GM18526 (cell line): Measurements from ENCODE around the gene RNF220.

Experiments used
- POLR2A ChIP-seq: IDR thresholded peaks from 3 replicates; pipeline ENCODE4 v1.6.1; 2011; ENCODE audit not compliant: insufficient read length; ENCODE audit errors: extremely low read depth

The RNF220 gene

GRCh38 chr1:44405031-44405797 lies at the start of gene RNF220:
Gene RNF220 (plus strand): TSS chr1:44405255.
- no peak for TF ChIP-seq POLR2A

DNA sequence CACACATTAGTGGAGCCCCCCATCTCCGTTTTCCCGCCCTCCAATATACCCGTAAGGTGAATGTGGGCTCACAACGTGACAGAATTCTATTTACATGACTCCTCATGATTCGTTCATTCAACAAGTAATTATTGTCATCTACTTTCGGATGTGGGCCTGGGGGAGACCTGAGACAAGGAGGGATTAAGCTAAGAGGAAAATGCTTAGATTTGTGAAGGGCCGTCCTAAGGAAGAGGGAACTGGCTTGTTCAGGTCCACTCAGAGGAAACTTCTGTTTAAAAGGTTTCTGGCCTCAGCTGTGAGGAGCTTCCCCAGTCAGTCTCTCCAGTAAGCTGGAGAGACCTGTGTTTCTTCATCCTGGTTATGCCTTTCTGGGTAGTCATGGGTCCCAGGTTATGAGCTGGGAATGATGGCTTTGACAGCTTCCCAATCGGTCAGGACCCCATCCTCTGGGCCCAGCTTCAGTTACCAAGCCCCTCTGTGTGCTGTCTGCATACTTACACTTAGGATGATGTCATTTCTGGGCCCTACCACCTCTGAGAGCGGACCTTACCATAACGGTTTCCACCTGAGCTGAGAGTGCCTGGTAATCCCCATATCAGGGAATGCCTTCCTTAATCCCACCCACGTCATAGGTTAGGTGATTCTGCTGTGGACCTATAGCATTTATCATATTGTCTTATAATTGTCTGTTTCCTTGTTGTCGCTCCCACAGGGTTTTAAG lies 49.3 kb upstream of the RNF220 start:
- TF ChIP-seq POLR2A: no peak

- TF ChIP-seq POLR2A: no peak
Measured at GRCh38 chr1:44357710-44358109, 47.3 kb upstream of the RNF220 start.

GRCh38 chr1:44359234-44359935 lies 45.7 kb upstream of the RNF220 start:
- TF ChIP-seq POLR2A: no peak

DNA sequence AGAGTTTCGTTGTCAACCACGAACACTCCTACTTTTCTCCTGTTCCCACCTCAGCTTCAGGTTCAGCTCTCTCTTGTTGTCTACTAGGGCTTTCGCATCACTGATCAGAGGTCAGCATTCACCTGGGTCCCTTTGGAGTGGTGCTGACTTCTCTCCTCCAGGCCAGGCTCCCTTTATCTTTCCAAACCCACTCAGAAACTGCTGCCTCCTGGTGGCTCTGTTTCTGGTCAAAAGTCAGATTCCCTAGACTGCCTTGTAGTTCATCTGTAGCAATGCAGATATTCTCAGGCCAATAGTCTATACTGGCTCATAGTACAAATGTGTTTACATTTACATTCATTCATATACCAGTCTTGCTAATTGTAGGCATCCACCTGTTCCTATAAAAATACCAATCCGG lies 43.6 kb upstream of the RNF220 start:
- TF ChIP-seq POLR2A: no peak

DNA sequence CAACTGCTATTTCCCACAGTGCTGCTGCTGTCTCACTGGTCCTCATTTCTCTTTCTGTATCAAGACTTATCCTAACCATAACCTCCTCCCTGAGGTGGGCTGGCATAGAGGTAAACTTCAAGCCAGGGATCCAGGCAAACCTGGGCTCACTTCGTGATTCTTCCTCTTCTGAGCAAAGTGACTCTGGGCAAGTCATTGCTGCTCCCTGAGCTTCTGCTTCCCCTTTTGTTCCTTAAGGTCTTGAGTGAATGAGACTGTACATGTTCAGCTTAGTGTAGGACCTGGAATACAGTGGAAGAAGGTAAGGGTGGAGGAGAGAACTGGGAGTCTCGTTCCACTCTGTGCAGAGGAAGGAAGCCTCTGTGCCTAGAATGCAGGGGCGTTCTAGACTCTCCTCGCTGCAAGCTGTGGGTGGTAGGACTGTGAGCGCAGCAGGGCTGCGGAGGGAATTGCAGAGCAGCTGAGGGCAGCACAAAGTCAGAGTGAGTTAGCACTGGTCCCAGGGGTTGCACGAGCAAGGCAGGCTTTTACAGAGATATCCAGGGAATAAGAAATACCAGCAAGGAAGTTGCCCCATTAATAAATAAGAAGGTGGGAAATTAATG lies 38.6 kb upstream of the RNF220 start:
- TF ChIP-seq POLR2A: no peak

DNA sequence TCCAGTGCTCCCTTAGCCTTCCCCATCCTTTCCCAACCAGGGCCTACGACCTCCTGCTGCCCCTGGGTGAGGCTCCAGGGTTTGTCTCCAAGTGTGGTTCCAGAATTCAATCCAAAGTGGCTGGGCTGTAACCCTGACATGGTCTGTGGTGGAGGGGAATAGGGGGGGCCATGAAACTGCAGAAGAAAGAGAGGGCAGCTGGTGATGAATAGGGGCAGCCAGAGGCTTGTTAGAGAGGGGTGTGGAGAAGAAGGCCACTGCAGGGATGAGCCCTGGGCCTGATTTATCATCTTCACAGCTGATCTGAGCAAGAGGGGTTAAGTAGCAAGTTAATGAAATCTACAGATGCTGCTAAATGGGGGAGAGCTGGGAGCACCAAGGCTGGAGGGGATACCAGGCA lies 37.1 kb upstream of the RNF220 start:
- TF ChIP-seq POLR2A: no peak

DNA sequence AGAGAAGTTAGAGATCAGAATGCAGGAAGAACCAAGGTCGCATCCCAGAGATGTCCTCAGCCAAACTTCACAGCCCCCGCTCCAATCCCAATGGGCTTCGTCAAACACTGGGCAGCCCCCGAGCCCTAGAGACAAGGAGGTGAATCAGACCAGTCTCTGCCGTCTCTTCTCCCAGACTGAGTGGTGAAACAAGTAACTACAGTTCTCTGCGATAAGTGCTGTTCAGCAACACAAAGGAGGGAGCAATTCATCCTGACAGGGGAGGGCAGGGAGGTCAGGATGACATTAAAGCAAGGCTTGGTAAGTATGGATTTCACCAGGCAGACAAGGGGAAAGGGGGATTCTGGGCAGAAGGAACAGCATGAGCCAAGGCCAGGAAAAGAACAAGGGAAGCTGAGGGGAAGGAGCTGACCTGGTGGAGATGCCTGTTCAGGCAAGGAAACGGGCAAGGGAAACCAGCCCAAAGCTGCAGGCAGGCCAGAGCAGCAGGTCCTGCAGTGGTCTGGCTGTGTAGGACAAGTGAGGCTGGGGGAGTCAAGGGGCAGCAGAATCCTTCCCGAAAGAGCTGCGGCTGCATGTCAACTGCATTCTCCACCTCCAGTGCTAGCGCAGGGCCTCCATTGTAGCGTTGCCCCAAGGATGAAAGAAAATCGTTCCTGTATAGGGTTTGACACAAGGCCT lies 36.4 kb upstream of the RNF220 start:
- TF ChIP-seq POLR2A: no peak

GRCh38 chr1:44371206-44371605 lies 33.8 kb upstream of the RNF220 start:
- TF ChIP-seq POLR2A: no peak

- no peak for TF ChIP-seq POLR2A
Measured at GRCh38 chr1:44375547-44375946, 29.5 kb upstream of the RNF220 start.

DNA sequence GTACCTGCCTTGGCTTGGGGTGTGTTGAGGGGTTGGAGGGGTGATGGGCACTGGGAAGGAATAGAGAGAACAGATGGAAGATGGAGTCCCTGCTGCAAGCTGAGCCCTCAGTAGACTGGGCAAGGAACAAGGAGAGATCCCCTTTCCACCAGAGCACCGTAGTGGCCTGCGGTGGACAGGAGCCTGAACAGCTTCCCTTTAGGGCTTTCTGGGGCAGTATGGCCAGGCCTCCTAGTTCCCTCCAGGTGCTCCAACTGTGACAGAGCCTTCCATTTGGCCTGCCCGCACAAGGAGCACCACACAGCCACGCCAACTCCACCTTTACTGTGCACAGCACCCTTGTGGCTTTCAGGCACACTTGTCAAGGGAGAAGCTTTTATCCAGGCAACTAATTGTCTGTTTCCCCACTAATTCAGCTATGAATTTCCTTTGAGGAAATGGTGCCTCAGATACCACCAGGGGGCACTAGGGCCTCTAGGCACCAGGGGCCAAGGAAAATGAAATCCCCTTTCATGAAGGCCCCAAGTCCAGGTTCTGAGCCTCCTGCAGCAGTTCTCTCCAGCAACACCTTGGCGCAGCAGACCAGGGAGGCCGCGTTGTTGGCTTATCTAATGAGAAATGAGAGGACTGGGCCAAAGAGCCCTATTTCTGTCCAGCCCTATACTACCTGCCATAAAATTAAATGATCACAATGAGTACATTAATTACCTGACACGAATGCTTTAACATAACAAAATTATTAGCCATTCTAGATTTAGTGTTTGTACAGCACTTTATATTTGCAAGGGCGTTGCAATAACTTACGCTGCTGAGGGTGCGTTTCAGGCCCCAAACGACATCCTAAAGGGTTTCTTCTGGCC lies 26.9 kb upstream of the RNF220 start:
- TF ChIP-seq POLR2A: no peak

GRCh38 chr1:44380666-44381177 lies 24.3 kb upstream of the RNF220 start:
- no peak for TF ChIP-seq POLR2A

DNA sequence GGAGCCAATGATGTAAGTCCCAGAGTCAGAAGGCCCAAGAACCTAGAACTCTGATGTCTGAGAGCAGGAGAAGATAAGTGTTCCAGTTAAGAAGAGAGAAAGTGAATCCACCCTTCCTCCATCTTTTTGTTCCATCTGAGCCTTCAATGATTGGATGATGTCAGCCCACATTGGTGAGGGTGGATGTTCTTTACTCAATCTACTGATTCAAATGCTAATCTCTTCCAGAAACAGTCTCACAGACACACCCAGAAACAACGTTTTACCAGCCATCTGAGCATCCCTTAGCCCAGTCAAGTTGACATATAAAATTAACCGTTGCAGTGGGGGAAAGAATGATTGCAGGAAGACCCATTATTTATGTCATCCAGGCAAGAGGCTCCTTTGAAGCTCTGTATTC lies 16.5 kb upstream of the RNF220 start:
- TF ChIP-seq POLR2A: no peak

GRCh38 chr1:44389437-44389836 lies 15.6 kb upstream of the RNF220 start:
- no peak for TF ChIP-seq POLR2A
